Common myeloid progenitor, CD34-positive (primary cell): ENCODE data around the gene PINK1.
A peak's percentile ranks its signal among the peaks of the same experiment; 100 is the strongest.

ENCODE experiments used
- CTCF ChIA-PET: fragments of 350-600 bp; sonication (Branson Sonifier 250); formaldehyde crosslinking; loops from one replicate; lab custom pipeline; 2021; ENCODE audit warnings: antibody characterized with exemption; lab: Charles Lee
- POLR2A ChIA-PET: fragments of 350-600 bp; sonication (Branson Sonifier 250); formaldehyde crosslinking; loops from one replicate; lab custom pipeline; 2021; ENCODE audit warnings: antibody characterized with exemption; lab: Charles Lee
- DNase-seq, 3 donors: peaks; one replicate each; pipeline versions ENCODE4 v3.0.0 to v3.0.0-alpha.2; 2013
- H3K27ac ChIP-seq, 2 experiments: 1 replicate in 1 of 2; 2 replicates in 1 of 2; pipeline ENCODE4 v1.7.0; 2013; ENCODE audit warnings: inconsistent platforms in 2 of 2, low read length in 2 of 2, mild to moderate bottlenecking in 2 of 2, low read depth in 1 of 2, moderate library complexity in 1 of 2; ENCODE audit not compliant: severe bottlenecking in 2 of 2, insufficient read depth in 1 of 2, poor library complexity in 1 of 2
- H3K27me3 ChIP-seq, 5 experiments: replicated peaks in 2 of 5; 1 replicate in 3 of 5; 2 replicates in 2 of 5; pipeline versions ENCODE4 v1.6.1 to v1.7.0; 2013; ENCODE audit warnings: low read length in 4 of 5, mild to moderate bottlenecking in 2 of 5, moderate library complexity in 2 of 5, inconsistent platforms in 1 of 5; ENCODE audit not compliant: insufficient read depth in 5 of 5, control insufficient read depth in 4 of 5
- H3K36me3 ChIP-seq, 4 experiments: 1 replicate in 2 of 4; 2 replicates in 2 of 4; pipeline versions ENCODE4 v1.6.1 to v1.7.0; 2013; ENCODE audit warnings: low read length in 3 of 4, control low read depth in 1 of 4, mild to moderate bottlenecking in 1 of 4; ENCODE audit not compliant: control insufficient read depth in 4 of 4, insufficient read depth in 4 of 4
- H3K4me1 ChIP-seq, 4 experiments: 1 replicate in 3 of 4; 2 replicates in 1 of 4; pipeline versions ENCODE4 v1.6.1 to v1.7.1; 2013; ENCODE audit warnings: low read length in 3 of 4, mild to moderate bottlenecking in 3 of 4, control low read depth in 1 of 4, inconsistent platforms in 1 of 4, moderate library complexity in 1 of 4; ENCODE audit not compliant: control insufficient read depth in 4 of 4, insufficient read depth in 4 of 4; ENCODE audit errors: control extremely low read depth in 1 of 4
- H3K4me3 ChIP-seq, 7 experiments: 1 replicate in 4 of 7; 2 replicates in 3 of 7; pipeline versions ENCODE4 v1.5.1 to v1.7.0; 2013; ENCODE audit warnings: mild to moderate bottlenecking in 7 of 7, low read length in 6 of 7, moderate library complexity in 6 of 7, inconsistent platforms in 2 of 7, low read depth in 2 of 7, control low read depth in 1 of 7; ENCODE audit not compliant: insufficient read depth in 4 of 7, control insufficient read depth in 1 of 7; ENCODE audit errors: extremely low read depth in 1 of 7
- H3K9me3 ChIP-seq, 5 experiments: 1 replicate in 4 of 5; 2 replicates in 1 of 5; pipeline versions ENCODE4 v1.6.1 to v1.7.1; 2013; ENCODE audit warnings: low read length in 4 of 5, mild to moderate bottlenecking in 2 of 5, inconsistent platforms in 1 of 5, low read depth in 1 of 5, moderate library complexity in 1 of 5; ENCODE audit not compliant: control insufficient read depth in 4 of 5, insufficient read depth in 2 of 5; ENCODE audit errors: control extremely low read depth in 1 of 5
- WGBS: methylation state at CpG from one replicate; pipeline ENCODE4 v1.1.5; 2013; ENCODE audit not compliant: insufficient coverage; 5-methylcytosine and 5-hydroxymethylcytosine counted together

Gene PINK1

DNA sequence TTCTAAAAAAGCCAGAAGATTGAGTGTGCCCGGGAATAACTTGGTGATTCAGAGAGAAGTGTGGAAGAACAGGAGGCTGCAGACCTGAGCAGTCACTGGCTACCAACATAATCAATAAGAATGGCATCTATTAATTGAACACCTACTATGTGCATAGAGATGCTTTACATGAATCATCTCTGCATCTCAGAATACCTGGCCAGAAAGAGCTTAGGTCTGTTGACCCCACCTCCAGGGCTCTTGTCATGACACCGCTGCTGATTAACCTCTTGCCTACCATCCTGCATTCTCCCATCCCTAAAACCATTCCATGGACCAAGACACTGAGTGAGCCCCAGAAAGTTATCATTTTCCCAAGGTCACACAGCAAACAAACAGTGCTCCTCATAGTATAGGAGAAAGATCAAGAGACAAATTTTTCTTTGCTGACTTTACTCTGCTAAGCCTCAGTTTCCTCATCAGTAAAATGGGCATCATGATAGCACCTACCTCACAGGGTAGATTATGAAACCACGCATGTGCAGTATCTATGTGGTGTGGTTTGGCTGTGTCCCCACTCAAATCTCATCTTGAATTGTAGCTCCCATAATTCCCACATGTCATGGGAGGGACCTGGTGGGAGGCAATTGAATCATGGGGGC, 16.3 kb upstream of the PINK1 start:
- Histone ChIP-seq H3K9me3 (no peaks in the 10 kb centered on the region), H3K4me1 (no peaks in the 10 kb centered on the region), H3K36me3 (no peaks in the 10 kb centered on the region), H3K4me3 (no peak overlapping the region), H3K27me3 (no peaks in the 10 kb centered on the region), H3K27ac (no peak overlapping the region)
- CTCF ChIA-PET, result no interaction called here
- WGBS, result 100% methylated on average over 2 of the region's 3 CpGs
- DNase-seq, result no peak
- POLR2A ChIA-PET, result no interaction called here

DNA sequence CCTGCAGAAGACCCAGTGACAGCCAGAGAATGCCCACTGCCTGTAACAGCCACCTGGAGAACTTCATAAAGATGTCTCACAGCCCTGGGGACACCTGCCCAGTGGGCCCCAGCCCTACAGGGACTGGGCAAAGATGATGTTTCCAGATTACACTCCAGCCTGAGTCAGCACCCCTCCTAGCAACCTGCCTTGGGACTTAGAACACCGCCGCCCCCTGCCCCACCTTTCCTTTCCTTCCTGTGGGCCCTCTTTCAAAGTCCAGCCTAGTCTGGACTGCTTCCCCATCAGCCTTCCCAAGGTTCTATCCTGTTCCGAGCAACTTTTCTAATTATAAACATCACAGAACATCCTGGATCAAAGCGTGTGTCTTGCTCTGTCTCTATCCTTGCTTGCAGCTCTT, 14.7 kb upstream of the PINK1 start:
- no peaks in the 10 kb centered on the region for H3K4me1 ChIP-seq
- POLR2A ChIA-PET, result no interaction called here
- H3K9me3 ChIP-seq, result no peaks in the 10 kb centered on the region
- no peak for DNase-seq
- no peaks in the 10 kb centered on the region for H3K27me3 ChIP-seq
- CTCF ChIA-PET, result interaction anchor here (1.1 to 1.7 kb wide), 3 partner anchors 13 to 15 kb away, joined by 3 to 5 read pairs (median 4); partner anchors contain the start of gene PINK1
- 53% methylated on average over 3 of the region's 4 CpGs for WGBS
- H3K36me3 ChIP-seq, result no peaks in the 10 kb centered on the region
- H3K27ac ChIP-seq, result no peak overlapping the region
- H3K4me3 ChIP-seq, result no peak overlapping the region

DNA sequence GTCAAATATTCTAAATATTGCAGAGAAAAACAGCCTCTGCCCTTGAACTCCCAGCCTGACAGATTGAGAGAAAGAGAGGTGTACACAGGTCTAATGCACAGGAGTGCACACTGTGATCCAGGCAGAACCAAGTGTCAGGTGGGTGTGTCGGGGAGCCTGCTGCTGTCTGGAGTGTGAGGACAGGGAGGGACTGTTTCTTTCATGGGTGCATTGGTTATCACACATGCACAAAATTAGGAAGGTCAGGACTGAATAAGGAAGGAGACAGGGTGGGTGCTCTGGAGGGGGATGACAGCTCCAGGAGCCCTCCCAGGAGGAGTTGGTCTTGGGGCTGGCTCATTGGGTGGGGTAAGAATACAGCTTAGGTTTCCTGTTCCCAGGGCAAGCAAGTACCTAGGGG, 13.3 kb upstream of the PINK1 start:
- H3K4me3 ChIP-seq, result no peak overlapping the region
- no peaks in the 10 kb centered on the region for H3K27me3 ChIP-seq
- H3K9me3 ChIP-seq, result no peaks in the 10 kb centered on the region
- no peaks in the 10 kb centered on the region for H3K36me3 ChIP-seq
- ChIA-PET CTCF (interaction anchor here (1.7 kb wide), 1 partner anchor 13 kb away, joined by 5 read pairs; the partner anchor contains the start of gene PINK1), POLR2A (no interaction called here)
- no CpG with 5 or more reads among the region's 1 CpG for whole genome bisulfite sequencing
- H3K27ac ChIP-seq, result no peak overlapping the region
- no peak for DNase-seq
- no peaks in the 10 kb centered on the region for H3K4me1 ChIP-seq

GRCh38 chr1:20621012-20621411, 12.2 kb upstream of the PINK1 start:
- Histone ChIP-seq H3K4me3 (no peak overlapping the region), H3K27ac (no peak overlapping the region), H3K36me3 (no peaks in the 10 kb centered on the region), H3K4me1 (no peaks in the 10 kb centered on the region), H3K27me3 (no peaks in the 10 kb centered on the region), H3K9me3 (no peaks in the 10 kb centered on the region)
- WGBS, result 89% methylated on average over 3 of the region's 6 CpGs
- POLR2A ChIA-PET, result no interaction called here
- CTCF ChIA-PET, result interaction anchor here (1.3 kb wide), 1 partner anchor 18 kb away, joined by 4 read pairs; no protein-coding TSS in a partner anchor
- no peak for DNase-seq

- WGBS, result no CpG with 5 or more reads among the region's 1 CpG
- no peak overlapping the region for H3K27ac ChIP-seq
- no peaks in the 10 kb centered on the region for H3K27me3 ChIP-seq
- CTCF ChIA-PET, result interaction anchor here (1.6 kb wide), 1 partner anchor 50 kb away, joined by 5 read pairs; no protein-coding TSS in a partner anchor
- H3K4me3 ChIP-seq, result no peak overlapping the region
- no peaks in the 10 kb centered on the region for H3K4me1 ChIP-seq
- no peaks in the 10 kb centered on the region for H3K9me3 ChIP-seq
- POLR2A ChIA-PET, result no interaction called here
- DNase-seq, result no peak
- H3K36me3 ChIP-seq, result no peaks in the 10 kb centered on the region
These were observed 8.5 kb upstream of the PINK1 start for GRCh38 chr1:20624709-20625108.

DNA sequence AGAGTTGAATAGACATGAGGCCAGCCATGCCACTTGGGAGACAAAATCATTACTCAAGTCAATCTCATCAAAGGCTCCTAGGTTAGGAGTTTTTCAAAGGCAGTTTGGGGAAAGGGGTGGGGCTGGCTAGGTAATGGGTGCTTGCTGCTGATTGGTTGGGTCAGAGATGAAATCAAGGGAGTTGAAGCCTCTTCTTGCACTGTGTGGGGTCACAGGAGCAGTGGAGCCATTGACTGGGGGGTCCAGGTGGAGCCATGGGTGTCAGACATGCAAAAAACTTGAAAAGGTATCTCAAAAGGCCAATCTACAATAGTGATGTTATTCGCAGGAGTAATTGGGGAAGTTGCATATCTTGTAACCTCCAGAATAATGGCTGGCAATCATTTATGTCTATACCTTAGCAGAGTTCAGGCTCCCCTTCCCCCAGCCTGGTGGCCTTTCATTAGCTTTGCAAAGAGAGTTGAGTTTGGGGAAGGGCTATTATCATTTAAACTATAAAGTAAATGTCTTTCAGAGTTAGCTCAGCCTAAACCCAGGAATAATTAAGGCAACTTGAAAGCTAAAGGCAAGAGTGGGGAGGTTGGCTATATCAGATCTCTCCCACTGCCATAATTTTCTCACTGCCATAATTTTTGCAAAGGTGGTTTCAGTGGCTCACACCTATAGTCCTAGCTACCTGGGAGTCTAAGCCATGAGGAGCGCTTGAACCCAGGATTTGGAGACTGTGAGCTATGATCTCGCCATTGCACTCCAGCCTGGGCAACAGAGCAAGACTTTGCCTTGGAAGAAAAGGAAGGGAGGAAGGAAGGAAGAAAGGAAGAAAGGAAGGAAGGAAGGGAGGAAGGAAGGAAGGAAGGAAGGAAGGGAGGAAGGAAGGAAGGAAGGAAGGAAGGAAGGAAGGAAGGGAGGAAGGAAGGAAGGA, 7.8 kb upstream of the PINK1 start:
- CTCF ChIA-PET, result interaction anchor here (1.0 to 1.6 kb wide), 4 partner anchors 39 to 102 kb away, joined by 3 to 5 read pairs (median 4); no protein-coding TSS in a partner anchor

GRCh38 chr1:20626098-20626427, 7.2 kb upstream of the PINK1 start:
- ChIA-PET CTCF (interaction anchor here (1.0 to 1.4 kb wide), 3 partner anchors 39 to 103 kb away, joined by 3 to 4 read pairs (median 3); no protein-coding TSS in a partner anchor), POLR2A (no interaction called here)
- Histone ChIP-seq H3K36me3 (no peaks in the 10 kb centered on the region), H3K4me1 (no peaks in the 10 kb centered on the region), H3K4me3 (no peak overlapping the region), H3K27me3 (no peaks in the 10 kb centered on the region), H3K27ac (no peak overlapping the region), H3K9me3 (no peaks in the 10 kb centered on the region)
- WGBS, result no CpG with 5 or more reads among the region's 1 CpG
- DNase-seq, result no peak

More for the DNA sequence above, 7.8 kb upstream of the PINK1 start:
- WGBS, result 100% methylated on average over 1 of the region's 3 CpGs
- Histone ChIP-seq H3K4me1 (no peaks in the 10 kb centered on the region), H3K36me3 (no peaks in the 10 kb centered on the region), H3K27ac (no peak overlapping the region), H3K9me3 (no peaks in the 10 kb centered on the region), H3K4me3 (no peak overlapping the region), H3K27me3 (no peaks in the 10 kb centered on the region)
- DNase-seq, result peak in 1 of 3 donors; percentile 10
- POLR2A ChIA-PET, result no interaction called here
